Panc1 (cell line): Measurements from ENCODE around the gene FHOD1. TPM values are rescaled to one million over a fixed set of nuclear protein-coding genes. Genes with fewer than 3 reads are reported as not detected.

Source experiments
- ATAC-seq: fragments of 200-7000 bp; cut with Tn5 transposase; 2 replicates; pipeline ENCODE4 v1.9.1; 2020; ENCODE audit warnings: mild to moderate bottlenecking, moderate library complexity
- BruUV-seq: library from RNA; stranded (reverse); fragments of 400-500 nt; replicated peaks from 2 replicates; lab custom pipeline; 2021; lab: Mats Ljungman, UMichigan
- CTCF ChIA-PET: fragments of 300-600 bp; sonication (Branson Sonifier 250); formaldehyde crosslinking; loops from one replicate; lab custom pipeline; 2022; ENCODE audit warnings: antibody characterized with exemption; lab: Charles Lee
- POLR2A ChIA-PET: fragments of 300-600 bp; sonication (Branson Sonifier 250); formaldehyde crosslinking; loops from one replicate; lab custom pipeline; 2022; ENCODE audit warnings: antibody characterized with exemption; lab: Charles Lee
- DNase-seq: peaks from one replicate; pipeline ENCODE4 v3.0.0-alpha.2; 2010; ENCODE audit warnings: low read depth, low spot score
- H3K27ac ChIP-seq: 2 replicates; pipeline ENCODE4 v1.5.1; 2011; ENCODE audit warnings: mild to moderate bottlenecking, low read length, inconsistent platforms
- H3K27me3 ChIP-seq: fragments of 200-500 bp; sonication (Bioruptor generic); 2 replicates; pipeline ENCODE4 v1.6.0; 2014; ENCODE audit warnings: low read length, inconsistent platforms; ENCODE audit not compliant: control insufficient read depth, insufficient read depth
- H3K36me3 ChIP-seq: fragments of 200-500 bp; sonication (Bioruptor generic); 2 replicates; pipeline ENCODE4 v1.5.1; 2014; ENCODE audit warnings: inconsistent platforms, mild to moderate bottlenecking, low read length, moderate library complexity; ENCODE audit not compliant: control insufficient read depth, insufficient read depth
- H3K4me1 ChIP-seq: 2 replicates; pipeline ENCODE4 v1.5.1; 2011; ENCODE audit warnings: inconsistent platforms, mild to moderate bottlenecking, low read length, moderate library complexity; ENCODE audit not compliant: control insufficient read depth, insufficient read depth
- H3K4me3 ChIP-seq, 2 experiments: 2 replicates each; pipeline ENCODE4 v1.5.1; 2011 to 2012; ENCODE audit warnings: low read depth in 2 of 2, low read length in 2 of 2, mild to moderate bottlenecking in 2 of 2, inconsistent platforms in 1 of 2, moderate library complexity in 1 of 2
- H3K9me3 ChIP-seq: fragments of 200-500 bp; sonication (Bioruptor generic); 2 replicates; pipeline ENCODE4 v1.5.1; 2014; ENCODE audit warnings: low read depth, mild to moderate bottlenecking, inconsistent platforms, low read length, moderate library complexity; ENCODE audit not compliant: control insufficient read depth, insufficient read depth
- CTCF ChIP-seq: fragments of 450-650 bp; IDR thresholded peaks from 2 replicates; pipeline ENCODE4 v1.5.1; 2017; ENCODE audit warnings: mild to moderate bottlenecking
- POLR2AphosphoS5 ChIP-seq: IDR thresholded peaks from 2 replicates; pipeline ENCODE4 v1.6.1; 2012; ENCODE audit warnings: mild to moderate bottlenecking, low read depth, low read length, moderate library complexity
- REST ChIP-seq, 2 experiments: IDR thresholded peaks; 2 replicates each; pipeline ENCODE4 v1.6.1; 2011 to 2012; ENCODE audit warnings: low read depth in 2 of 2, control low read depth in 1 of 2, low read length in 1 of 2, mild to moderate bottlenecking in 1 of 2, moderate library complexity in 1 of 2; ENCODE audit not compliant: insufficient read depth in 1 of 2
- SIN3A ChIP-seq: IDR thresholded peaks from 2 replicates; pipeline ENCODE4 v1.6.1; 2012; ENCODE audit warnings: low read depth, mild to moderate bottlenecking, low read length, moderate library complexity, borderline replicate concordance; ENCODE audit not compliant: insufficient read depth
- TCF7L2 ChIP-seq: IDR thresholded peaks from 2 replicates; pipeline ENCODE4 v1.6.1; 2011; ENCODE audit warnings: mild to moderate bottlenecking, low read depth, low read length, inconsistent platforms
- in situ Hi-C: cut with HindIII; loops from 2 replicates; pipeline ENCODE4 v1.10.0; 2016; ENCODE audit warnings: low sequenced_read_pairs, low pct_unique_long_range_greater_than_20kb
- intact Hi-C: fragments of 100-400 bp; cut with micrococcal nuclease; formaldehyde crosslinking; loops from one replicate; pipeline ENCODE4 v1.10.0; 2022; ENCODE audit not compliant: unreplicated experiment
- total RNA-seq: library from RNA; stranded (reverse); gene quantifications from one replicate; pipeline ENCODE4 v1.2.1, GENCODE V29; 2021; ENCODE audit not compliant: unreplicated experiment

The FHOD1 gene
- total RNA-seq, 1 experiment from 2014 or later = 9.3 TPM

DNA sequence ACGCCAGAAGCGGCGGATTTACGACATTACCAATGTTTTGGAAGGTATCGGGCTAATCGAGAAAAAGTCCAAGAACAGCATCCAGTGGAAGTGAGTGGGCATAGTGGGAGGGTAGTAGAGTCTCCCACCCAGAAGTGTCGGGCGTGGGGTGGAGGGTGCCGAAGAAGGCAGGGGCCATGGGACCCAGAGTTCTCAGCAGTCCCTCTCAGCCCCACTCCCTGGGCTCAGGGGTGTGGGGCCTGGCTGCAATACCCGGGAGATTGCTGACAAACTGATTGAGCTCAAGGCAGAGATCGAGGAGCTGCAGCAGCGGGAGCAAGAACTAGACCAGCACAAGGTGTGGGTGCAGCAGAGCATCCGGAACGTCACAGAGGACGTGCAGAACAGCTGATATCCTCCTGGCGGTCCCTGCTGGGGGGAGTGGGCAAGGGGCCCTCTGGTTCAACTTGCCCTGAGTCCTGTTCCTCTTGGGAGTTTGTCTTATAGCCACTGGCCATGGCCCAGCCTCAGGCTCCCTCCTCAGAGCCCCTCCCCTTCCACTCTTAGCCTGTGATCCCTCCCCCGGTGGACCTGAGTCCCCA lies 54.4 kb downstream of the FHOD1 start:
- Histone ChIP-seq H3K4me1 (peaks cover 20% of the 10 kb centered on the region), H3K27ac (peak overlapping the region; percentile 92), H3K4me3 (peak overlapping the region; percentile 96 to 98), H3K36me3 (peaks cover 17% of the 10 kb centered on the region), H3K9me3 (no peaks in the 10 kb centered on the region), H3K27me3 (no peaks in the 10 kb centered on the region)
- DNase-seq = no peak
- intact Hi-C loops (no loop called here), in situ Hi-C loops (no loop called here)
- no peak for ATAC-seq
- TF ChIP-seq POLR2AphosphoS5 (no peak), CTCF (no peak), SIN3A (no peak), TCF7L2 (no peak), REST (IDR thresholded peaks at IDR 0.05; ENCODE audit: insufficient read depth in 1 of 2, low read depth in 2 of 2, low read length in 1 of 2) (no peak)
- BruUV-seq = TSS peak; percentile 76
- ChIA-PET CTCF (interaction anchor here (0.6 kb wide), 1 partner anchor 175 kb away, joined by 3 read pairs; no protein-coding TSS in a partner anchor), POLR2A (interaction anchor here (0.6 kb wide), 1 partner anchor 235 kb away, joined by 4 read pairs; no protein-coding TSS in a partner anchor)

DNA sequence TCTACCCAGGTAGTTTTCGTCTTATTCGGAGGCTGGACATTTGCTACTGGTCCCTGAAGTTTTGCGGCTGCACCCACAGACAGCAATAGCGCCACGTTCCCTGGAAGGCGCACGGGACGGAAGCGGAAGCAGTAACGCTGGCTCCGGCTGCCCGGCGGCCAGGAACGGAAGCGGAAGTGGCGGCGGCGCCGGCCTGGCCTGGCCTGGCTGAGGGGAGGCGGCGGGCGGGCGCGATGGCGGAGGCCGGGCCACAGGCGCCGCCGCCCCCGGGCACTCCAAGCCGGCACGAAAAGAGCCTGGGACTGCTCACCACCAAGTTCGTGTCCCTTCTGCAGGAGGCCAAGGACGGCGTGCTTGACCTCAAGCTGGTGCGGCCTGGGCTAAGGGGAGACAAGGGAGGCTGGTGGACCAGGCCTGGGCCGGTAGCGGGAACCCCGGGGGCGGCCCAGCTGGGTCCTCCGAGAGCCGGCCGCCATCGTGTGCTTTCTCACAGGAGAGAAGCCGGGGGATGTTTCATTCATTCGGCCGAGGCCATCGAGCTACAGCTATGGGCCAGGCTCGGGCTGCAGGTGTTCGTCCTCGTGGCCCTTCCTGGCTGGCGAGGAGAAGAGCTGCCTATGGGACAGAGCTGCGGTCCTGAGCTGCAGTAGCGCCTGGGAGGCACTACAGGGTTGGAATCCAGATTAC lies 55.1 kb downstream of the FHOD1 start, which contains the start of gene E2F4:
E2F4 (plus strand) TSS at position 161 of the 687 bp plus-strand sequence; CDS start at position 234, 73 bp downstream.
- BruUV-seq = no TSS peak
- Histone ChIP-seq H3K9me3 (no peaks in the 10 kb centered on the region), H3K4me3 (peak within 1 kb of the TSS; percentile 96 to 98), H3K4me1 (peaks cover 16% of the 10 kb centered on the region), H3K36me3 (peaks cover 17% of the 10 kb centered on the region), H3K27ac (peak within 1 kb of the TSS; percentile 92), H3K27me3 (no peaks in the 10 kb centered on the region)
- in situ Hi-C loops (no loop called here), intact Hi-C loops (no loop called here)
- ATAC-seq = peak; percentile 99
- CTCF ChIA-PET = interaction anchor here (0.6 kb wide), 1 partner anchor 174 kb away, joined by 3 read pairs; no protein-coding TSS in a partner anchor
- TF ChIP-seq TCF7L2 (no peak), SIN3A (peak; percentile 83; the same call in 1 of the 2 replicates), REST (IDR thresholded peaks at IDR 0.05; ENCODE audit: insufficient read depth in 1 of 2, low read depth in 2 of 2, low read length in 1 of 2) (0 out of 4 replicates have a peak, but pooled peaks of 1 of the 2 experiments have one; percentile 41), POLR2AphosphoS5 (peak; percentile 61; the same call in 1 of the 2 replicates), CTCF (no peak)
- peak; percentile 45 for DNase-seq
- POLR2A ChIA-PET = interaction anchor here (0.6 kb wide), 1 partner anchor 234 kb away, joined by 4 read pairs; no protein-coding TSS in a partner anchor
